Spleen (tissue), 7 donors: Measurements from ENCODE around the gene SORCS2.

Experiments
- POLR2AphosphoS5 ChIP-seq, 3 donors: sonication (generic); formaldehyde crosslinking; IDR thresholded peaks; one replicate each; pipeline ENCODE4 v1.5.1; 2017; ENCODE audit warnings: antibody characterized with exemption in 3 of 3
- TF ChIP-seq, protein P1 (sequence below), 11 experiments: fragments of 200-600 bp in 7 of 11; fragments of 450-650 bp in 4 of 11; sonication (generic) in 4 of 11; IDR thresholded peaks in 8 of 11; conservative IDR thresholded peaks in 3 of 11; 1 replicate in 7 of 11; 2 replicates in 4 of 11; pipeline versions ENCODE4 v1.4.0 to v1.8.0; 2016 to 2021; ENCODE audit warnings: antibody characterized with exemption in 11 of 11, inconsistent platforms in 4 of 11, mild to moderate bottlenecking in 1 of 11
- donor health status: DM: no; HTN: no; CAD: no; lungs with moderate emphysema.
- donor health status: DM: no; HTN: no; CAD: no.
- donor health status: DM: no; HTN: no; CAD: no.

DNA sequence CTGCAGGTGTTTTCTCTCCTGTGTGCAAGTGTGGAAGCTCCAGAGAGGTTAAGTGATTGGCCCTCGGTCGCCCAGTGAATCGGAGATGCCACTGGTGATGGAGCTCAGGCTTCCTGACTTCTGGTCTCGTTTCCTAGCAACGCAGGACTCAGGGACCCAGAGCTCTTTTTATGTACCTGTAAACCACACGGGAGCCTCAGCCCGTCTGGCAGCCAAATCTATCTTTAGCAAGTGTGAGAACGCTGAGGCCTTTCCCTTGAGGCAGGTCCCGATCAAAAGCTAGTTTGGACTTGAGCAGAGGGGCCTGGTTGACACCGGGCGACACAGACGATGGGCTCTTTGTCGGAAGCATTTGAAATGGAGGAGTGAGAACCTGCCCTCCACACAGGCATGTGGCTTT lies 116.8 kb downstream of the SORCS2 start:
- TF ChIP-seq, protein P1, sequence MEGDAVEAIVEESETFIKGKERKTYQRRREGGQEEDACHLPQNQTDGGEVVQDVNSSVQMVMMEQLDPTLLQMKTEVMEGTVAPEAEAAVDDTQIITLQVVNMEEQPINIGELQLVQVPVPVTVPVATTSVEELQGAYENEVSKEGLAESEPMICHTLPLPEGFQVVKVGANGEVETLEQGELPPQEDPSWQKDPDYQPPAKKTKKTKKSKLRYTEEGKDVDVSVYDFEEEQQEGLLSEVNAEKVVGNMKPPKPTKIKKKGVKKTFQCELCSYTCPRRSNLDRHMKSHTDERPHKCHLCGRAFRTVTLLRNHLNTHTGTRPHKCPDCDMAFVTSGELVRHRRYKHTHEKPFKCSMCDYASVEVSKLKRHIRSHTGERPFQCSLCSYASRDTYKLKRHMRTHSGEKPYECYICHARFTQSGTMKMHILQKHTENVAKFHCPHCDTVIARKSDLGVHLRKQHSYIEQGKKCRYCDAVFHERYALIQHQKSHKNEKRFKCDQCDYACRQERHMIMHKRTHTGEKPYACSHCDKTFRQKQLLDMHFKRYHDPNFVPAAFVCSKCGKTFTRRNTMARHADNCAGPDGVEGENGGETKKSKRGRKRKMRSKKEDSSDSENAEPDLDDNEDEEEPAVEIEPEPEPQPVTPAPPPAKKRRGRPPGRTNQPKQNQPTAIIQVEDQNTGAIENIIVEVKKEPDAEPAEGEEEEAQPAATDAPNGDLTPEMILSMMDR (IDR thresholded peaks at IDR 0.05 in 8 of 11, conservative IDR thresholded peaks at IDR 0.05 in 3 of 11) = no peak
- TF ChIP-seq POLR2AphosphoS5 (IDR thresholded peaks at IDR 0.05) = no peak
